Measurements from ENCODE around the gene POLE4.

The POLE4 gene

GRCh38 chr2:74941284-74941683, 17.2 kb upstream of the POLE4 start:
- no peak for DNase-seq

GRCh38 chr2:74942263-74942662, 16.2 kb upstream of the POLE4 start:
- DNase-seq, result no peak

- DNase-seq, result no peak
These were observed 13.3 kb upstream of the POLE4 start for GRCh38 chr2:74944987-74945787.

GRCh38 chr2:74945788-74946331, 12.6 kb upstream of the POLE4 start:
- no peak for DNase-seq

GRCh38 chr2:74947703-74948102, 10.7 kb upstream of the POLE4 start:
- no peak for DNase-seq

GRCh38 chr2:74948779-74949178, 9.7 kb upstream of the POLE4 start:
- DNase-seq, result no peak

GRCh38 chr2:74951211-74951754, 7.2 kb upstream of the POLE4 start:
- DNase-seq, result no peak

- no peak for DNase-seq
These were observed 5.9 kb upstream of the POLE4 start for GRCh38 chr2:74952575-74952974.

- no peak for DNase-seq
These were observed 4.5 kb upstream of the POLE4 start for GRCh38 chr2:74953796-74954499.

GRCh38 chr2:74954500-74954874, 4.0 kb upstream of the POLE4 start:
- DNase-seq, result no peak

GRCh38 chr2:74957886-74958273, 563 bp upstream of the POLE4 start:
- DNase-seq, result no peak

GRCh38 chr2:74959106-74959751, 786 bp downstream of the POLE4 start:
- no peak for DNase-seq

GRCh38 chr2:74966887-74967286, 8.4 kb downstream of the POLE4 start:
- DNase-seq, result no peak

- no peak for DNase-seq
These were observed 16.6 kb downstream of the POLE4 start for GRCh38 chr2:74975016-74975415.

- no peak for DNase-seq
These were observed 21.4 kb downstream of the POLE4 start for GRCh38 chr2:74979844-74980243.

- no peak for DNase-seq
These were observed 24.1 kb downstream of the POLE4 start for GRCh38 chr2:74982577-74982976.

- DNase-seq, result no peak
These were observed 25.4 kb downstream of the POLE4 start for GRCh38 chr2:74983631-74984392.

- no peak for DNase-seq
These were observed 26.6 kb downstream of the POLE4 start for GRCh38 chr2:74984947-74985637.

- no peak for DNase-seq
These were observed 27.7 kb downstream of the POLE4 start for GRCh38 chr2:74985978-74986609.

- DNase-seq, result no peak
These were observed 33.5 kb downstream of the POLE4 start for GRCh38 chr2:74991977-74992376.

GRCh38 chr2:74999468-74999867, 41.0 kb downstream of the POLE4 start:
- DNase-seq, result no peak

GRCh38 chr2:75002007-75002406, 43.6 kb downstream of the POLE4 start:
- no peak for DNase-seq
